ENCODE results near the gene NR2C2. TPM values are rescaled to one million over a fixed set of nuclear protein-coding genes. Genes with fewer than 3 reads are reported as not detected.

Gene NR2C2
- total and polyA plus RNA-seq, 2 of the 13 experiments (the other 11 are each of a cell fraction or from before 2014, with no cell fraction given): 7.8 to 11.8 TPM

DNA sequence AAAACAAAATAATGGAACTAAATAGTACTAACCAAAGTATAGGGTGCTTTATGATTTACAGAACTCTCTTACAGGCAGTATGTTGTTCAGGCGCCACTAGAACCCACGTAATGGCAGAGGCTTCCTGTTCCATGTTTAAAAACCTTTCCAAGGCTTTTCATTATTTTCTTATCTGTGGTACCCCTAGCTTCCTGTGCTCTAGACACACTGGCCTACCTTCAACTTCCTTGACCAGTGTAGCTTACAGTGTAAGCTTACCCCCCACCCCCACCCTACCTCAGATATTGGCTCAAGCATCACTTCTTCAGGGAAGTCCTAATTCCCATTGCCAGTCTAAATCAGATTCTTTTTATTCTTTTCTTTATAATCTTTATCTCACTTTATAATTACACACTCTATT is 2.9 kb downstream of the NR2C2 start:
- Histone ChIP-seq H3K4me3 (replicated peaks in 1 of 3; ENCODE audit: insufficient read depth in 1 of 3, low read depth in 2 of 3, low read length in 3 of 3) (no peak overlapping the region), H4K20me1 (ENCODE audit: insufficient read depth, low read length) (peaks cover 13% of the 10 kb centered on the region), H3K9me3 (ENCODE audit: low read length) (no peaks in the 10 kb centered on the region), H3K27ac (ENCODE audit: extremely low read length, insufficient read depth, low read length) (no peak overlapping the region), H2AFZ (ENCODE audit: low read length) (no peak overlapping the region), H3K79me2 (ENCODE audit: insufficient read depth, low read length) (peaks cover 75% of the 10 kb centered on the region), H3K4me1 (ENCODE audit: insufficient read depth, low read length) (peaks cover 35% of the 10 kb centered on the region), H3K27me3 (ENCODE audit: control insufficient read depth in 1 of 2, insufficient read depth in 2 of 2, low read length in 2 of 2) (no peaks in the 10 kb centered on the region), H3K36me3 (replicated peaks in 1 of 2; ENCODE audit: control insufficient read depth in 1 of 2, insufficient read depth in 2 of 2, low read length in 2 of 2) (peaks cover 2 to 22% of the 10 kb centered on the region in 2 experiments; a peak in 4 of 5 replicates), H3K9ac (ENCODE audit: insufficient read depth, low read depth, low read length) (no peak overlapping the region), H3K4me2 (ENCODE audit: low read depth, low read length) (no peak overlapping the region)
- in situ Hi-C loops (cut with HindIII; ENCODE audit: extremely low pct_ligation_motif_present, low pct_unique_long_range_greater_than_20kb): no loop called here
- intact Hi-C loops (cut with micrococcal nuclease; ENCODE audit: unreplicated experiment): no loop called here
- BruUV-seq (replicated peaks): no TSS peak
- TF ChIP-seq FOXJ3 (CRISPR knock-in tag; IDR thresholded peaks at IDR 0.05; ENCODE audit: borderline replicate concordance) (no peak), IKZF1 (IDR thresholded peaks at IDR 0.05) (no peak), SMC3 (IDR thresholded peaks at IDR 0.05; ENCODE audit: low read length) (no peak), ZNF629 (CRISPR knock-in tag; conservative IDR thresholded peaks at IDR 0.05) (no peak)
- TF ChIP-seq, protein P1, sequence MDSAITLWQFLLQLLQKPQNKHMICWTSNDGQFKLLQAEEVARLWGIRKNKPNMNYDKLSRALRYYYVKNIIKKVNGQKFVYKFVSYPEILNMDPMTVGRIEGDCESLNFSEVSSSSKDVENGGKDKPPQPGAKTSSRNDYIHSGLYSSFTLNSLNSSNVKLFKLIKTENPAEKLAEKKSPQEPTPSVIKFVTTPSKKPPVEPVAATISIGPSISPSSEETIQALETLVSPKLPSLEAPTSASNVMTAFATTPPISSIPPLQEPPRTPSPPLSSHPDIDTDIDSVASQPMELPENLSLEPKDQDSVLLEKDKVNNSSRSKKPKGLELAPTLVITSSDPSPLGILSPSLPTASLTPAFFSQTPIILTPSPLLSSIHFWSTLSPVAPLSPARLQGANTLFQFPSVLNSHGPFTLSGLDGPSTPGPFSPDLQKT (CRISPR knock-in tag; IDR thresholded peaks at IDR 0.05; ENCODE audit: borderline replicate concordance): no peak
- TF ChIP-seq, protein P2, sequence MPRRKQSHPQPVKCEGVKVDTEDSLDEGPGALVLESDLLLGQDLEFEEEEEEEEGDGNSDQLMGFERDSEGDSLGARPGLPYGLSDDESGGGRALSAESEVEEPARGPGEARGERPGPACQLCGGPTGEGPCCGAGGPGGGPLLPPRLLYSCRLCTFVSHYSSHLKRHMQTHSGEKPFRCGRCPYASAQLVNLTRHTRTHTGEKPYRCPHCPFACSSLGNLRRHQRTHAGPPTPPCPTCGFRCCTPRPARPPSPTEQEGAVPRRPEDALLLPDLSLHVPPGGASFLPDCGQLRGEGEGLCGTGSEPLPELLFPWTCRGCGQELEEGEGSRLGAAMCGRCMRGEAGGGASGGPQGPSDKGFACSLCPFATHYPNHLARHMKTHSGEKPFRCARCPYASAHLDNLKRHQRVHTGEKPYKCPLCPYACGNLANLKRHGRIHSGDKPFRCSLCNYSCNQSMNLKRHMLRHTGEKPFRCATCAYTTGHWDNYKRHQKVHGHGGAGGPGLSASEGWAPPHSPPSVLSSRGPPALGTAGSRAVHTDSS (CRISPR knock-in tag; conservative IDR thresholded peaks at IDR 0.05): no peak
- TF ChIP-seq, protein P3, sequence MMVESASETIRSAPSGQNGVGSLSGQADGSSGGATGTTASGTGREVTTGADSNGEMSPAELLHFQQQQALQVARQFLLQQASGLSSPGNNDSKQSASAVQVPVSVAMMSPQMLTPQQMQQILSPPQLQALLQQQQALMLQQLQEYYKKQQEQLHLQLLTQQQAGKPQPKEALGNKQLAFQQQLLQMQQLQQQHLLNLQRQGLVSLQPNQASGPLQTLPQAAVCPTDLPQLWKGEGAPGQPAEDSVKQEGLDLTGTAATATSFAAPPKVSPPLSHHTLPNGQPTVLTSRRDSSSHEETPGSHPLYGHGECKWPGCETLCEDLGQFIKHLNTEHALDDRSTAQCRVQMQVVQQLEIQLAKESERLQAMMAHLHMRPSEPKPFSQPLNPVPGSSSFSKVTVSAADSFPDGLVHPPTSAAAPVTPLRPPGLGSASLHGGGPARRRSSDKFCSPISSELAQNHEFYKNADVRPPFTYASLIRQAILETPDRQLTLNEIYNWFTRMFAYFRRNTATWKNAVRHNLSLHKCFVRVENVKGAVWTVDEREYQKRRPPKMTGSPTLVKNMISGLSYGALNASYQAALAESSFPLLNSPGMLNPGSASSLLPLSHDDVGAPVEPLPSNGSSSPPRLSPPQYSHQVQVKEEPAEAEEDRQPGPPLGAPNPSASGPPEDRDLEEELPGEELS (CRISPR knock-in tag; IDR thresholded peaks at IDR 0.05): no peak
- WGBS (ENCODE audit: low lambda C conversion rate): 98% methylated on average over 2 of the region's 2 CpGs
- ChIA-PET CTCF (ENCODE audit: low intra/inter-chr PET ratio, low total read pairs) (no interaction called here), POLR2A (no interaction called here)
- DNase-seq (ENCODE audit: low spot score) (no peak), ATAC-seq (no peak), FAIRE-seq (no peak)
